PC-3 (cell line): Measurements from ENCODE around the gene SPRTN. TPM values are rescaled to one million over a fixed set of nuclear protein-coding genes. Genes with fewer than 3 reads are reported as not detected.

Experiments
- ATAC-seq: fragments of 200-7000 bp; cut with Tn5 transposase; 2 replicates; pipeline ENCODE4 v1.9.1; 2020; ENCODE audit warnings: mild to moderate bottlenecking, moderate library complexity
- BruUV-seq: library from RNA; stranded (reverse); fragments of 400-500 nt; replicated peaks from 2 replicates; lab custom pipeline; 2021; lab: Mats Ljungman, UMichigan
- CTCF ChIA-PET: fragments of 300-600 bp; sonication (Branson Sonifier 250); formaldehyde crosslinking; loops from one replicate; lab custom pipeline; 2022; ENCODE audit warnings: antibody characterized with exemption; lab: Charles Lee
- POLR2A ChIA-PET: fragments of 300-600 bp; sonication (Branson Sonifier 250); formaldehyde crosslinking; loops from one replicate; lab custom pipeline; 2022; ENCODE audit warnings: antibody characterized with exemption; ENCODE audit not compliant: unreplicated experiment; lab: Charles Lee
- DNase-seq: peaks from one replicate; pipeline ENCODE4 v3.0.0-alpha.2; 2015
- H2AFZ ChIP-seq: fragments of 300-600 bp; sonication (generic); 2 replicates; pipeline ENCODE4 v1.6.0; 2016; ENCODE audit warnings: antibody characterized with exemption, low read length
- H3F3A ChIP-seq: fragments of 300-600 bp; sonication (generic); one replicate; pipeline ENCODE4 v1.6.0; 2017; ENCODE audit warnings: antibody characterized with exemption, low read length, control low read depth, mild to moderate bottlenecking; ENCODE audit not compliant: unreplicated experiment
- H3K27ac ChIP-seq: fragments of 300-600 bp; sonication (generic); 2 replicates; pipeline ENCODE4 v1.5.1; 2016; ENCODE audit warnings: mild to moderate bottlenecking, low read length
- H3K27me3 ChIP-seq: fragments of 300-600 bp; sonication (generic); 2 replicates; pipeline ENCODE4 v1.6.1; 2016; ENCODE audit warnings: low read length, mixed read lengths
- H3K36me3 ChIP-seq: fragments of 300-600 bp; sonication (generic); 2 replicates; pipeline ENCODE4 v1.6.1; 2016; ENCODE audit warnings: low read depth, mixed run types, low read length, mixed read lengths
- H3K4me1 ChIP-seq: fragments of 300-600 bp; sonication (generic); 2 replicates; pipeline ENCODE4 v1.5.1; 2016; ENCODE audit warnings: low read length; ENCODE audit not compliant: insufficient read depth
- H3K4me2 ChIP-seq: fragments of 300-600 bp; sonication (generic); 2 replicates; pipeline ENCODE4 v1.6.0; 2016; ENCODE audit warnings: low read length
- H3K4me3 ChIP-seq: fragments of 300-600 bp; sonication (generic); 2 replicates; pipeline ENCODE4 v1.5.1; 2016; ENCODE audit warnings: mild to moderate bottlenecking, low read length, mixed read lengths
- H3K79me2 ChIP-seq: fragments of 300-600 bp; sonication (generic); 2 replicates; pipeline ENCODE4 v1.6.1; 2017; ENCODE audit warnings: low read length, mixed read lengths
- H3K9ac ChIP-seq: fragments of 300-600 bp; sonication (generic); 2 replicates; pipeline ENCODE4 v1.6.0; 2016; ENCODE audit warnings: mild to moderate bottlenecking, low read length
- H3K9me2 ChIP-seq: fragments of 300-600 bp; sonication (generic); replicated peaks from 2 replicates; pipeline ENCODE4 v1.6.1; 2016; ENCODE audit warnings: mixed run types, low read length, mixed read lengths
- H3K9me3 ChIP-seq: fragments of 300-600 bp; sonication (generic); 2 replicates; pipeline ENCODE4 v1.6.1; 2016; ENCODE audit warnings: low read length, mixed read lengths
- H4K20me1 ChIP-seq: fragments of 300-600 bp; sonication (generic); 2 replicates; pipeline ENCODE4 v1.6.1; 2016; ENCODE audit warnings: low read length, mixed read lengths
- EZH2 ChIP-seq: fragments of 300-600 bp; sonication (generic); IDR thresholded peaks from one replicate; pipeline ENCODE4 v1.6.1; 2017; ENCODE audit warnings: antibody characterized with exemption, mild to moderate bottlenecking, low read length; ENCODE audit not compliant: unreplicated experiment
- EZH2phosphoT487 ChIP-seq: fragments of 300-600 bp; sonication (generic); IDR thresholded peaks from 2 replicates; pipeline ENCODE4 v1.6.1; 2018; ENCODE audit warnings: mild to moderate bottlenecking, antibody characterized with exemption, low read length, borderline replicate concordance
- intact Hi-C: fragments of 100-400 bp; cut with micrococcal nuclease; formaldehyde crosslinking; loops from 2 replicates; pipeline ENCODE4 v1.9.0; 2023
- total RNA-seq: library from RNA; depleted of rRNA; stranded (reverse); fragments of >200 nt; gene quantifications from 2 replicates; pipeline ENCODE4 v1.2.3, GENCODE V29; 2014
- TF ChIP-seq, protein P1 (sequence below): fragments of 300-600 bp; sonication (generic); conservative IDR thresholded peaks from 2 replicates; pipeline ENCODE4 v1.5.1; 2017; ENCODE audit warnings: antibody characterized with exemption, low read depth, mild to moderate bottlenecking, low read length

The SPRTN gene
- total RNA-seq, 1 experiment from 2014 or later, result 27.8 TPM

DNA sequence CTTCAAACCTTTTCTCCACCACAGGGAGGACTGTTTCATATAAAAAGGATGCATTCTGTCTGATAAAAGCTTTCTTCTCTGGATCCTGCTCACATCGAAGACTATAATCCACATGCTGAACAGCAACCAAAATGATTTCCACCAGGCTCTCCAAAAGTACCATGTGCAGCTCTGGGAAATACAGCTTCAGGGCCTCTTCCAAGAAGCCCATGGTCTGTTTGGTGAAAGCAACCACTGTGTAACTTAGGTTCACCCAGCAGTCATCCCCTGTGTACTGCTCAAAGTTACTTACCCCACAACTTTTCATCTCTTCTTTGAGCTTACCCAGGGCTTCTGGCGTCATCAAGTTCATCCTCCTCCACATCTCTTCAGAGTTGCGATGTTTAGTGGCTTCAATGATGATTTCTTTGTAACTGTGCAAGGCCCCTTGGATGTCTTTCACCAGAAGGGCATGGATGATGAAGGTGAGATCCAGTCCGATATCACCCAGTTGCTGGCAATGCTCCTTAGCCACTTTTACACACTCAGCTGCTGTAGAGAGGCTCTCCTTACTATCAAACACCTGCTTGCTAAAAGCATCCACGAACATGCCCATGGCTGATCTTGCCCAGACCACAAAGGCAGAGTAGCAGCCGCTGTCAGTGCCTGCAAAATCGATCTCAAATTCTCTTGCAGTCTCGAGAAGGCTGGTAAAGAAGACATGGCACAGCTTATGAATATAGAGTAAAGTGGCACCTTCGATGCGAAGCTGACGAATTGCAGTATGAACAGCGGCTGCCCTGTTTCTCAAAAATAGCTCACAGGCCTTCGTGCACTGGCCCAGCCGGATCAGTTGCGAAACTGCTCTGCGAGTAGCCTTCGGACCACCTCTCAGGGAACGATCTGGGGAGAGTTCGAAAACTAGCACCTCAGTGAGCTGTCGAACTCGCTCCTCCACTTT, 2.2 kb upstream of the SPRTN start:
- no TSS peak for BruUV-seq
- Histone ChIP-seq H3K9me3 (no peaks in the 10 kb centered on the region), H3K9ac (peak overlapping the region; percentile 95), H3F3A (no peaks in the 10 kb centered on the region), H3K27ac (no peak overlapping the region), H3K4me2 (peak overlapping the region; percentile 94), H3K27me3 (no peaks in the 10 kb centered on the region), H4K20me1 (peaks cover 49% of the 10 kb centered on the region), H3K4me3 (peak overlapping the region; percentile 95), H3K4me1 (peaks cover 17% of the 10 kb centered on the region), H3K36me3 (peaks cover 3% of the 10 kb centered on the region; the same call in 1 of the 2 replicates), H2AFZ (no peak overlapping the region), H3K79me2 (peaks cover 98% of the 10 kb centered on the region), H3K9me2 (no peaks in the 10 kb centered on the region)
- ATAC-seq (no peak), DNase-seq (peak; percentile 46)
- CTCF ChIA-PET, result no interaction called here
- intact Hi-C loops, result loop anchor here (2.0 to 10.0 kb wide), 2 partner anchors 93 to 361 kb away; partner anchors contain the start of genes ARV1 and TTC13
- POLR2A ChIA-PET, result no interaction called here
- TF ChIP-seq EZH2phosphoT487 (no peak), EZH2 (no peak)
- TF ChIP-seq, protein P1, sequence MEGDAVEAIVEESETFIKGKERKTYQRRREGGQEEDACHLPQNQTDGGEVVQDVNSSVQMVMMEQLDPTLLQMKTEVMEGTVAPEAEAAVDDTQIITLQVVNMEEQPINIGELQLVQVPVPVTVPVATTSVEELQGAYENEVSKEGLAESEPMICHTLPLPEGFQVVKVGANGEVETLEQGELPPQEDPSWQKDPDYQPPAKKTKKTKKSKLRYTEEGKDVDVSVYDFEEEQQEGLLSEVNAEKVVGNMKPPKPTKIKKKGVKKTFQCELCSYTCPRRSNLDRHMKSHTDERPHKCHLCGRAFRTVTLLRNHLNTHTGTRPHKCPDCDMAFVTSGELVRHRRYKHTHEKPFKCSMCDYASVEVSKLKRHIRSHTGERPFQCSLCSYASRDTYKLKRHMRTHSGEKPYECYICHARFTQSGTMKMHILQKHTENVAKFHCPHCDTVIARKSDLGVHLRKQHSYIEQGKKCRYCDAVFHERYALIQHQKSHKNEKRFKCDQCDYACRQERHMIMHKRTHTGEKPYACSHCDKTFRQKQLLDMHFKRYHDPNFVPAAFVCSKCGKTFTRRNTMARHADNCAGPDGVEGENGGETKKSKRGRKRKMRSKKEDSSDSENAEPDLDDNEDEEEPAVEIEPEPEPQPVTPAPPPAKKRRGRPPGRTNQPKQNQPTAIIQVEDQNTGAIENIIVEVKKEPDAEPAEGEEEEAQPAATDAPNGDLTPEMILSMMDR, result no peak

DNA sequence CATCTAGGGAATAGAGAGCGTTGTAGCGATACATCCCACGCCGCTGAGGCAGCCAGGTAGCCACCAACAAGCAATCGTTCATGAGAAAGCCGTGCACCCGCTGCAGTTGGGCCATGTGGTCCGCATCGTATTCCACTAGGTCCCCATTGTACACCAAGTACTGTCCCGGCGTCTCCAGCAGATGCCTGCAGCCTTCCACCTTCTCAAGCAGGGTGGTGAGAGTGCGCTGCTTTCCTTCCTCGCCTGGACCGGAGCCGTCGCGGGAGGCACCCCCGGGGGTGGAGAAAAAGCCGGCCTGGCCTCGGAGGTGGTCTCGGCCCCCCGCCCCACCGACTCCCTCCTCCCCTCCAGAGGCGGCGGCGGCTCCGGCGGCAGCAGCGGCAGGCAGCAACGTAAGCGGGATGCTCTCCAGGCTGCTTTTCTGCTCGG, 1.0 kb upstream of the SPRTN start:
- Histone ChIP-seq H4K20me1 (peaks cover 46% of the 10 kb centered on the region), H3K4me3 (peak overlapping the region; percentile 95), H3K4me1 (peaks cover 17% of the 10 kb centered on the region), H3K9me3 (no peaks in the 10 kb centered on the region), H3K27me3 (no peaks in the 10 kb centered on the region), H3K79me2 (peaks cover 97% of the 10 kb centered on the region), H3K9me2 (no peaks in the 10 kb centered on the region), H3K4me2 (peak overlapping the region; percentile 94), H3K9ac (peak overlapping the region; percentile 95), H3K27ac (peak overlapping the region; percentile 94), H3K36me3 (peaks cover 8% of the 10 kb centered on the region; the same call in 1 of the 2 replicates), H2AFZ (peak overlapping the region; percentile 77), H3F3A (no peaks in the 10 kb centered on the region)
- intact Hi-C loops, result loop anchor here (2.0 to 10.0 kb wide), 2 partner anchors 94 to 362 kb away; partner anchors contain the start of genes ARV1 and TTC13
- DNase-seq (no peak), ATAC-seq (peak; percentile 1; the same call in 1 of the 2 replicates)
- POLR2A ChIA-PET, result no interaction called here
- TF ChIP-seq EZH2, result no peak
- TF ChIP-seq EZH2phosphoT487, result no peak
- TF ChIP-seq, protein P1, result no peak
- no TSS peak for BruUV-seq
- CTCF ChIA-PET, result no interaction called here
